Measurements from ENCODE around the gene TBR1. TPM values are rescaled to one million over a fixed set of nuclear protein-coding genes. Genes with fewer than 3 reads are reported as not detected.

TBR1 gene
- not detected in 2 replicates for total RNA-seq (2014; rRNA removed)
- percentile 27 among the genes with signal in this experiment for Bru-seq, nascent RNA
- percentile 38 among the genes with signal in this experiment for BruChase-seq, experiment 1, labeled RNA remaining after a 6-hour chase
- percentile 40 among the genes with signal in this experiment for BruChase-seq, experiment 2, labeled RNA remaining after a 2-hour chase
- long read RNA-seq = 0 reads

DNA sequence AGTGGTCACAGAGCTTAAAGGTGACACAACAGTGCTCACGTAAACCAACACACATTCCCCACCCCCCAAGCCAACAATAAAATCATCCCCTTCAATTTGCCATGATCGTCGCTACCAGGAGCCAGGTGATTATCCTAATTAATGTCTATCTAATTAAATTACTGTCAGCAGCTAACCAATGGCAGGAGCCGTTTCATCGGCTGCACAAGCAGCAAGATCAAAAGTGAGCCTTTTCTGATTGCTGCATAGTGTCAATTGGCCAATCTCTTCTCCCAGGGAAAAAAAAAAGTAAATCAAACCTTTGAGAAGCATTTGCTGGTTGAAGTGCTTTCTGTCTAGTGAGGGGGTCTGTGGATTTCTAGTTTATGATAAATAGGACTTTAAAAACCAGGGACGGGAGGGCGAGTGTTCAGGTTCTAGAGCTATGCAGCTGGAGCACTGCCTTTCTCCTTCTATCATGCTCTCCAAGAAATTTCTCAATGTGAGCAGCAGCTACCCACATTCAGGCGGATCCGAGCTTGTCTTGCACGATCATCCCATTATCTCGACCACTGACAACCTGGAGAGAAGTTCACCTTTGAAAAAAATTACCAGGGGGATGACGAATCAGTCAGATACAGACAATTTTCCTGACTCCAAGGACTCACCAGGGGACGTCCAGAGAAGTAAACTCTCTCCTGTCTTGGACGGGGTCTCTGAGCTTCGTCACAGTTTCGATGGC, at the start of gene TBR1:
Gene TBR1 (plus strand): TSS at position 311 of the 721 bp plus-strand sequence. CDS start 114 bp downstream, at position 425.
- peaks cover 18% of the 10 kb centered on the region for H3K4me1 ChIP-seq (ENCODE audit: insufficient read depth, low read length)
- H3K79me2 ChIP-seq (ENCODE audit: low read length) = no peaks in the 10 kb centered on the region
- H3K9me3 ChIP-seq (ENCODE audit: low read length) = no peaks in the 10 kb centered on the region
- peak within 1 kb of the TSS; percentile 96 for H2AFZ ChIP-seq (ENCODE audit: low read length)
- H3K27ac ChIP-seq (ENCODE audit: low read length) = no peak within 1 kb of the TSS
- no peak for ATAC-seq
- H3F3A ChIP-seq (ENCODE audit: low read length, unreplicated experiment) = no peaks in the 10 kb centered on the region
- intact Hi-C loops (cut with micrococcal nuclease) = loop anchor here (2.0 to 10.0 kb wide), 3 partner anchors 107 to 529 kb away; partner anchors contain the start of gene PSMD14
- no peak for DNase-seq
- H3K4me2 ChIP-seq (ENCODE audit: low read length) = peak within 1 kb of the TSS; percentile 93
- H3K27me3 ChIP-seq (ENCODE audit: low read length) = no peaks in the 10 kb centered on the region
- BruUV-seq (replicated peaks) = no TSS peak
- no peaks in the 10 kb centered on the region for H4K20me1 ChIP-seq (ENCODE audit: low read length)
- H3K36me3 ChIP-seq (ENCODE audit: low read depth, low read length) = peaks cover 6% of the 10 kb centered on the region; the same call in 1 of the 2 replicates
- H3K9me2 ChIP-seq (replicated peaks; ENCODE audit: low read length) = no peaks in the 10 kb centered on the region
- ChIA-PET CTCF (no interaction called here), POLR2A (ENCODE audit: unreplicated experiment) (no interaction called here)
- TF ChIP-seq CTCF (conservative IDR thresholded peaks at IDR 0.05; ENCODE audit: low read depth, low read length) = no peak
- TF ChIP-seq EZH2 (IDR thresholded peaks at IDR 0.05; ENCODE audit: low read length, unreplicated experiment) = no peak
- no peak for TF ChIP-seq EZH2phosphoT487 (IDR thresholded peaks at IDR 0.05; ENCODE audit: borderline replicate concordance, low read length)
- H3K9ac ChIP-seq (ENCODE audit: low read length) = peak within 1 kb of the TSS; percentile 39; the same call in 1 of the 2 replicates
- peak within 1 kb of the TSS; percentile 65 for H3K4me3 ChIP-seq (ENCODE audit: low read length)

DNA sequence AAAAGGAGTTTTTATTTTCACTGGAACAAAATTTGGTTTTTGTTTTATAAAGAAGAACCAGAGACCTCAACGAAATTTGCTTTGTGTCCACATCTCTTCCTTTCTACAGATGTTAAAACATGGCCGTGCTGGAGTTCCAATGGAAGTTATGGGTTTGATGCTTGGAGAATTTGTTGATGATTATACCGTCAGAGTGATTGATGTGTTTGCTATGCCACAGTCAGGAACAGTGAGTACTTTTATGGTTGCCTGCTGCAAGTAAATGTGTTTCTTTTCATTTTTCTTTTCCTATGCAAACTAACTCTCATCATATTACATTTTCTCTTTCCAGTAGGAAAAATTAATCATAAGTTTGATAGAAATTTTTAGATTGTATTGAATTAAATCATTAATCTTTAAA, 48.4 kb upstream of the TBR1 start:
- intact Hi-C loops (cut with micrococcal nuclease) = no loop called here
- Histone ChIP-seq H3K9ac (ENCODE audit: low read length) (no peak overlapping the region), H3K4me3 (ENCODE audit: low read length) (no peak overlapping the region), H3K27me3 (ENCODE audit: low read length) (no peaks in the 10 kb centered on the region), H4K20me1 (ENCODE audit: low read length) (peaks cover 13% of the 10 kb centered on the region; the same call in 1 of the 2 replicates), H3K4me1 (ENCODE audit: insufficient read depth, low read length) (no peaks in the 10 kb centered on the region), H3F3A (ENCODE audit: low read length, unreplicated experiment) (no peaks in the 10 kb centered on the region), H3K27ac (ENCODE audit: low read length) (no peak overlapping the region), H3K9me3 (ENCODE audit: low read length) (0 out of 2 replicates have a peak, but pooled peaks cover under 1% of the 10 kb centered on the region), H2AFZ (ENCODE audit: low read length) (no peak overlapping the region), H3K36me3 (ENCODE audit: low read depth, low read length) (peaks cover 43% of the 10 kb centered on the region), H3K4me2 (ENCODE audit: low read length) (no peak overlapping the region), H3K79me2 (ENCODE audit: low read length) (peaks cover 49% of the 10 kb centered on the region), H3K9me2 (replicated peaks; ENCODE audit: low read length) (no peaks in the 10 kb centered on the region)
- ChIA-PET CTCF (interaction anchor here (0.6 kb wide), 1 partner anchor 950 kb away, joined by 3 read pairs; no protein-coding TSS in a partner anchor), POLR2A (ENCODE audit: unreplicated experiment) (no interaction called here)
- ATAC-seq (no peak), DNase-seq (no peak)
- no peak for TF ChIP-seq EZH2phosphoT487 (IDR thresholded peaks at IDR 0.05; ENCODE audit: borderline replicate concordance, low read length)
- no peak for TF ChIP-seq EZH2 (IDR thresholded peaks at IDR 0.05; ENCODE audit: low read length, unreplicated experiment)
- TF ChIP-seq CTCF (conservative IDR thresholded peaks at IDR 0.05; ENCODE audit: low read depth, low read length) = no peak
- BruUV-seq (replicated peaks) = no TSS peak
